HTR-8/SVneo (cell line): ENCODE results near the gene ITPRIP.

Source experiments
- DNase-seq: peaks from one replicate; pipeline ENCODE4 v3.0.0; 2011; ENCODE audit warnings: low spot score, mixed read lengths; ENCODE audit not compliant: insufficient read length
- FAIRE-seq: peaks from 2 replicates; lab custom pipeline; 2011; peaks lifted over from hg19 to GRCh38; lab: Jason Lieb, UNC

Gene ITPRIP

GRCh38 chr10:104344219-104344618 is 6.0 kb upstream of the ITPRIP start:
- no peak for FAIRE-seq
- no peak for DNase-seq

DNA sequence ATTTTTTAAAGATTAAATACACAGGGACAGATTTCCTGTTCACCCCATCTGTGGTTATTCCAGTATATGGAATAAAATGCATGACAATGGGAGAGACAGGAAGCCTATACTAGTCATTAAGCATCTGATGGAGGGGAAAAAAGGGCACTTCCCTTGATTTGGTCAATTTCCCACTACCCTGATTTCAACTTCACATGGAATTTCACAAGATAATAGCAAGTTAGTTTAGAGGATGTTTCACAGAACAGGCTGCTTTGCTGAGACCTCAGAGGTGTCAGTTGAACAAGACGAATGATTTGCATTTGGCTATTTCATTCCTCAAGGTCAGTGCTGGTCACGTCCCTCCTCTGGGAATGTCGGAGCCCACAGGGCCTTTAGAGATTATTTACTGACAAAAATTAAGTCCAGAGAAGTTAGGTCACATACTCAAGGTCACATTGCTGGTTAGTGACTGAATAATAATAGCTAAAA is 4.7 kb upstream of the ITPRIP start:
- FAIRE-seq (no peak), DNase-seq (no peak)

- FAIRE-seq (no peak), DNase-seq (no peak)
These were observed 2.4 kb upstream of the ITPRIP start for GRCh38 chr10:104340641-104341040.

DNA sequence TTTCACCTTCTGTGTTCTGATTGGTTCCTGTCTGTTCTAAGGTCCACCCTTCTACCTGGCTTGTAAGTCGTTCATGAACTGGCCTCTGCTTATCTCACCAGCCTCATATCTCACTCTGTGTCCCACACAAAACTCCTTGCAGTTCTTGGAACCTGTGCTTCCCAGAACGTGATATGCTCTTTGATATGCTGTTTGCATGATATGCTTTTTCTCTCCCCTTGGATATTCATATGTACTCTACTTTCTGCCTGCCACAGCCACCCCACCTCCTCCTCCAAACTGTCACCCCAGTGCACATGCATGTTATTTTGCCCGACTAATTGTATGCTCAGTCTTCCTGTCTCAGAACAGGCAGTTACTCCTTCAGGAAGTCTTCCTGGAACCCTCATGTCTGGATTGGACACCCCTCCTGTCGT is 1.9 kb upstream of the ITPRIP start:
- no peak for DNase-seq
- no peak for FAIRE-seq

- no peak for FAIRE-seq
- no peak for DNase-seq
These were observed 1.3 kb upstream of the ITPRIP start for GRCh38 chr10:104339469-104340110.

- no peak for DNase-seq
- no peak for FAIRE-seq
These were observed 712 bp downstream of the ITPRIP start for GRCh38 chr10:104337521-104337984.

DNA sequence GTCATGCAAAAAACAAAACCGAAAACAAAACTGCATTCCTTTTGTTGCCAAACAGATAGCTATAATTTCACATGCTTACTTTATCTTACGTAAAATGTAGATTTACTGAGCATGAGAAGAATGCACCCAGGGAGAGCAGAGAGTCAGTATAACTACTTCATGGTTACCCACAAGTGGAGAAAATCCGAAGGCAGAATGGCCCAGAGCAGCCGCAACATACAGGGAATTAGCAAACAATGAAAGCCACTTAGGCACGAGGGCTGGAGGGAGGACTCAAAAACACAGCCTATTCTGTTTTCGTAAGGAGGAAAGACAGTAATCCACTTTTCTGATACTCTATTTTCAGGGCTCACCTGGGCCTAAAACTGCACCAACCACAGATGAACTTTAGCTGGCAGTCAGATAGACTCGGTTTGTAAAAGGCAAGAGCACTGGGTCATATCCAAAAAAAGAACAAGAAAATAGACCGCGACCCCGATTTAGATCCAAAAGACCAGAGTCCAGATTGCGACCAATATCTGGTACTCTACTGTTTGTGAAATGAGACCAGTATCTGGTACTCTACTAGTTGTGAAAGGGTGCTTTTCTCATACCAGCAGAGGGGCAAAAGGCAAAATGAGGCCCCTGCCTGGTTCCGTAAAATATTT is 1.3 kb downstream of the ITPRIP start:
- DNase-seq: no peak
- no peak for FAIRE-seq

DNA sequence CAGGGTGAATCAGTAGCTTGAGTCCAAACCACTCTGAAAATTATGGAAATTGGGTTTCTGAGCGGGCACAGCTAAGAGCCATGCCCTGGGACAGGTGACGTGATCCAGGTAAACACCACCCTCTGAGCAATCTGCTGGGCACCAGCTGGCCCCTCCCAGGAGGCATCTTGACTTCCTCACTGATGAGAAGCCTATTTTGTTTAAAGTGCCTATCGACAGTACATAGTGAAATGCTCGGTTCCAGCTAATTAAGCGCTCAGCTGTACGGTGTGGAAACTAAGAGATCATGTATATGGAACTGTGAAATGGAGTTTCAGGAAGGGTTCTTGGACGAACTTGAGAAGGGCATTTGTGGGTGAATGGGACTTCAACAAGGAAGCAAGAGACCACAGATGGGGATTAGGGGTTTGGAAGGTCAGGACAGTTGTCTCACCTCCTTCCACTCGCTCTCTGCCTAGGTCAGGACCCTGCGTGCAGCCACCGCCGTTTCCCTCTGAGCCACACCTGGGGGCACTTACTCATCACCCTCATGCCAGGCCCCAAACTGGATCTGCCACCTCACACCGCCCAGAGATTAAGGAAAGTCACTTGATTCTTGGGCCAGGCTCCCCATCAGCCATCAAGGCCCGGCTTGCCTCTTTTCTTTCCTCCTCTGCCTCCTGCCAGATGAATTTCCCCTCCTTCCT is 3.2 kb downstream of the ITPRIP start:
- DNase-seq (no peak), FAIRE-seq (no peak)

- DNase-seq: no peak
- no peak for FAIRE-seq
These were observed 3.7 kb downstream of the ITPRIP start for GRCh38 chr10:104334561-104334960.

- FAIRE-seq (no peak), DNase-seq (no peak)
These were observed 4.4 kb downstream of the ITPRIP start for GRCh38 chr10:104333728-104334373.

- DNase-seq (no peak), FAIRE-seq (no peak)
These were observed 5.1 kb downstream of the ITPRIP start for GRCh38 chr10:104333032-104333727.

GRCh38 chr10:104332243-104333031 is 5.8 kb downstream of the ITPRIP start:
- DNase-seq: no peak

DNA sequence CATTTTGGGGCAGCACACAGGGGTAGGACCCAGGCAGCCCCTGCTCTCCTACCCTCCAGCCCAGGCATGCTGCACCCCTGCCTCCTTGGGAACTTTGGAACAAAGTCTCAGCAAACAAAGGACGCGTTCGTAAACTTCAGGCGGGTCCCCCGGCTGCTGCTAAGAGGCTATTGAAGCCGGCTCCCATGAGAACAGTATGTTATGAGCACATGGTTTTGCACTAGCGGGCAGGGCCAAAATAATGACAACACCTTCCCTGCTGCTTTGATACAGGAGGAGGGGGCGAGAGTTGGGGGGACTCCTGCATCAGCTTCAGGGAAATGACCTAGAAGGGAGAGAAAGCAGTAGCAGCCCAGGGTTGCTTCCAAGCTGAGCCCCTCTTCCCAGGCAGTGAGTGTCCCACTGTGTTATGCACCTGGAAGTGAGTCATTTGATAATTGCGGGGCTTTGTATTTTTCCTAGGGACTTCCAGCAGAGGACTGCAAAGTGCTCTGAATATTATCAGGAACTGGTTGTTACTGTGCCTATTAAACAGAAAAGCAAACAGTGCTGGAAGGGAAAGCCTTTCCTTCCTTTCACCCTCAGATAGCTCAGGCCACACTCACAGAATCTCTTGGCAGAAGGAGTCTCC is 6.9 kb downstream of the ITPRIP start:
- DNase-seq: no peak
- FAIRE-seq: no peak

More at GRCh38 chr10:104332243-104333031, 5.8 kb downstream of the ITPRIP start:
- no peak for FAIRE-seq

- FAIRE-seq (no peak), DNase-seq (no peak)
These were observed 7.8 kb downstream of the ITPRIP start for GRCh38 chr10:104330168-104331110.

- no peak for FAIRE-seq
- no peak for DNase-seq
These were observed 8.5 kb downstream of the ITPRIP start for GRCh38 chr10:104329735-104330134.

GRCh38 chr10:104328896-104329710 is 9.2 kb downstream of the ITPRIP start:
- FAIRE-seq: no peak
- peak; percentile 47 for DNase-seq

GRCh38 chr10:104328646-104328895 is 9.7 kb downstream of the ITPRIP start:
- FAIRE-seq: no peak
- no peak for DNase-seq
